ENCODE results near the gene FAM117A.
"Not testable (repeated sequence)": the region's sequence is repeated elsewhere in the genome, so short reads cannot be mapped to it uniquely, and the experiment has no call there.

The FAM117A gene

GRCh38 chr17:49681106-49681979, 82.6 kb downstream of the FAM117A start:
- no peak for DNase-seq (ENCODE audit: extremely low read depth in 1 of 2, low read depth in 1 of 2)

DNA sequence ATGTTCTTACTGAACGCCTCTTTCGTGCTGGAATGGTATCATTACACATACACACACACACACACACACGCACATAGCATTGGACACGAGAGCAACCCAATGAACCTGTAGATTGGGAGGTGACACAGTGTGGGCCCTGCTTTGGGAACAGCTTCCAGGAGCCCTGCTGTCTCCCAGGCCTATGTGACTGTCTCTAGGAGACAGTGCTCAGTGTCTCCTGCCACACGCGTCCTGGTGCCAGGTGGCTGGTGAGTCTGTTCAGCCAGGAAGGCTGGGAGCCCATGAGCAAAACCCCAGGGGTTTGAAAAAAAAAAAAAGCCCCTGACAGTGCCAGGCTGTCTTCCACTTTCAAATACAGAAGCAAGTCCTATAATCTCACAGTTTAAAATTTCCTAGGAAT, 83.6 kb downstream of the FAM117A start:
- no peak for DNase-seq (ENCODE audit: extremely low read depth in 1 of 2, low read depth in 1 of 2)

DNA sequence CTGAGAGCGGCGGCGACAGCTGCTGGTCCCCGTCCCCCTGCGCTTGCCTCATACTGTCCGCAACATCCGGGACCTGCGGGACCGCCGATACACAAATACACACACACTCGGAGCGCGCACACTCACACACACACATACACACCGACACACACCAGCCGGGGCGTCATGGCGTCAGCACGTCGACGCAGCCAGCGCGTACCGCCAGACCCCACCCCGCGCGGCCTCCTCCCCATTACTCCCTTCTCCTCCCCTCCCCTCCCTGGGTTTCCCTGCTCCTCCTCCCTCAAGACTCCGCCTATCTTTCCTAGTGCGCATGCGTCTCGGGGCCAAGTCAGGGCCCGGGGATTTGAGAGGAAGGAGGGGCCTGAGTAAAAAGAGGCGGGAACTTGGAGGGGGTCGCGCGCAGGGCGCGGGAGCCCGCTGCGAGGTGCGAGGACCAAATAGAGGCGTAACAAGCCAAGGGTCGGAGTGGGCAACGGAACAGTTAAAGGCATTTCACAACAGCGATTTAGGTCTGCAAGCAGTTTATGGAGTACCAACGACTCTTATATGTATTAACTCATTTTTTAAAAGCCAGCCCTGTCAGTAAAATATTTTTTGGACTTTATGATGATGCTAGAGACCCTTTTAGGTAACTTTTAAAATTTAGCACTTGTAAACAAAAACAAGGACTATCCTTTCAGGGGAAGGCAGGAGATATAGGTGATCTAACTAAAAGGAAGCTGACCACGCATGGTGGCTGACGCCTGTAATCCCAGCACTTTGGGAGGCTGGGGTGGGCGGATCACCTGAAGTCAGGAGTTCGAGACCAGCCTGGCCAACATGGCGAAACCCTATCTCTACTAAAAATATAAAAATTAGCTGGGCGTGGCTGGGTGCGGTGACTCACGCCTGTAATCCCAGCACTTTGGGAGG, 85.7 kb downstream of the FAM117A start, which contains the start of gene SPOP:
TSS of gene SPOP (minus strand) at position 165 of the 915 bp plus-strand sequence. CDS start 55,287 bp downstream, outside the sequence.
- peak; percentile 97 to 98 for DNase-seq (ENCODE audit: extremely low read depth in 1 of 2, low read depth in 1 of 2)

- peak; percentile 90 to 97 for DNase-seq (ENCODE audit: extremely low read depth in 1 of 2, low read depth in 1 of 2)
These were observed 86.6 kb downstream of the FAM117A start for GRCh38 chr17:49677134-49677932.

DNA sequence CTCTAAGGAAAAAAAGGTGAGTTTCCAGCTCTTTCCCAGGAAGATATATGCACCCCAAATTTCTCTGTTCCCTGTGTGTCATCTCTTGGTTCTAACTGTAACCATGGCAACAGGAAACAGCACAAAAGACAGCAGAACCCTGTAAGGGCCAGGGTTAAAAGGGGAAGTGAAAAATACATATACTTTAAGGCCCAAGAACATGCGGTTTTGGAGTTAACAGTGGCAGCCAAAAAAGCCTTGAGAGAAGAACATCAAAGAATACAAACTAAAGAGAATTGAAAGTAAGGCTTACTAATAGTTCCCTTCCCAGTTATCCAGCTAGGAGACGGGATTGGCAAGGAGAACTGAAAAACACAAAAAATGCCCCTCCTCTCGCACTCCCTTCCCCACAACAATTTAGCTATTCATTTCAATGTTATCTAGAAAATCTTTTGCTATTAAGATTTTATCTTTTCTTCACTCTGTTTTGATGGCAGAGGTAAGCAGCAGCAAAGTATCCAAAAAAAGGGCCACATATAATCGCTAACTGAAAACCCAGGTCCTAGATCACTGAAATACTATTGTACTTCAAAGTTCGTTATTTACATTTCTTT, 87.6 kb downstream of the FAM117A start:
- DNase-seq (ENCODE audit: extremely low read depth in 1 of 2, low read depth in 1 of 2), result no peak

- no peak for DNase-seq (ENCODE audit: extremely low read depth in 1 of 2, low read depth in 1 of 2)
These were observed 89.4 kb downstream of the FAM117A start for GRCh38 chr17:49674507-49674906.

- DNase-seq (ENCODE audit: extremely low read depth in 1 of 2, low read depth in 1 of 2), result not testable (repeated sequence)
These were observed 90.3 kb downstream of the FAM117A start for GRCh38 chr17:49673679-49674078.

GRCh38 chr17:49670641-49671040, 93.3 kb downstream of the FAM117A start:
- no peak for DNase-seq (ENCODE audit: extremely low read depth in 1 of 2, low read depth in 1 of 2)

GRCh38 chr17:49670002-49670401, 93.9 kb downstream of the FAM117A start:
- no peak for DNase-seq (ENCODE audit: extremely low read depth in 1 of 2, low read depth in 1 of 2)

- no peak for DNase-seq (ENCODE audit: extremely low read depth in 1 of 2, low read depth in 1 of 2)
These were observed 96.1 kb downstream of the FAM117A start for GRCh38 chr17:49667854-49668253.

GRCh38 chr17:49664706-49665211, 99.2 kb downstream of the FAM117A start:
- no peak for DNase-seq (ENCODE audit: extremely low read depth in 1 of 2, low read depth in 1 of 2)
